ENCODE measurements around the gene RSPO3. TPM values are rescaled to one million over a fixed set of nuclear protein-coding genes. Genes with fewer than 3 reads are reported as not detected.

The RSPO3 gene
- total and polyA plus RNA-seq, 2 of the 4 experiments (the other 2 are of a cell fraction): not detected

GRCh38 chr6:127131275-127131674 lies 12.8 kb downstream of the RSPO3 start:
- WGBS, 2 experiments (ENCODE audit: extremely low coverage in 2 of 2, insufficient read length in 1 of 2): 67% methylated on average over 1 of the region's 3 CpGs; no CpG with 5 or more reads in 1 of the 2 experiments
- Histone ChIP-seq H3K14ac (replicated peaks; ENCODE audit: low read depth, low read length) (no peak overlapping the region), H2BK20ac (ENCODE audit: low read depth, low read length) (no peak overlapping the region), H3K4ac (ENCODE audit: low read depth, low read length) (no peak overlapping the region), H2AK9ac (replicated peaks; ENCODE audit: low read depth, low read length, poor library complexity) (no peak overlapping the region), H3K56ac (ENCODE audit: extremely low read depth, insufficient read depth, low read length) (no peak overlapping the region), H3K18ac (ENCODE audit: low read depth, low read length) (no peak overlapping the region), H3K9me1 (ENCODE audit: insufficient read depth, low read length) (no peaks in the 10 kb centered on the region), H3K23ac (ENCODE audit: low read depth, low read length) (no peak overlapping the region), H3K4me3 (ENCODE audit: insufficient read depth, low read depth, low read length) (no peak overlapping the region), H3K4me2 (ENCODE audit: low read depth, low read length) (no peak overlapping the region), H2AK5ac (ENCODE audit: low read depth, low read length) (no peak overlapping the region), H4K91ac (ENCODE audit: insufficient read depth, low read depth, low read length) (no peak overlapping the region), H3K36me3 (ENCODE audit: control insufficient read depth, insufficient read depth, low read length) (no peaks in the 10 kb centered on the region), H3K4me1 (ENCODE audit: control insufficient read depth, insufficient read depth, low read length) (no peaks in the 10 kb centered on the region), H2BK5ac (ENCODE audit: low read depth, low read length, poor library complexity, severe bottlenecking) (no peak overlapping the region), H3K9me3 (ENCODE audit: control insufficient read depth, insufficient read depth, low read length) (no peaks in the 10 kb centered on the region), H3K27ac (ENCODE audit: insufficient read depth, low read length) (no peak overlapping the region), H3K9ac (ENCODE audit: low read depth, low read length) (no peak overlapping the region), H4K8ac (ENCODE audit: low read depth in 2 of 2, low read length in 2 of 2) (no peak overlapping the region), H4K5ac (ENCODE audit: low read depth, low read length) (no peak overlapping the region), H2BK15ac (ENCODE audit: low read depth, low read length) (no peak overlapping the region), H3K27me3 (ENCODE audit: control insufficient read depth, insufficient read depth, low read length) (peaks cover 8% of the 10 kb centered on the region), H2AFZ (replicated peaks; ENCODE audit: low read length, poor library complexity) (no peak overlapping the region), H4K20me1 (ENCODE audit: insufficient read depth, low read length) (no peaks in the 10 kb centered on the region), H3K79me1 (ENCODE audit: low read depth in 1 of 2, low read length in 2 of 2) (no peaks in the 10 kb centered on the region), H2BK120ac (ENCODE audit: low read depth, low read length) (no peak overlapping the region)
- DNase-seq (no peak), ATAC-seq (ENCODE audit: low read depth) (no peak)
- BruUV-seq (replicated peaks): no TSS peak
- dilution Hi-C loops (cut with HindIII; ENCODE audit: low sequenced_read_pairs, unreplicated experiment): no loop called here
- intact Hi-C loops (cut with micrococcal nuclease): no loop called here
- in situ Hi-C loops (cut with MboI; ENCODE audit: low sequenced_read_pairs): no loop called here
- ChIA-PET POLR2A (ENCODE audit: unreplicated experiment) (no interaction called here), CTCF (no interaction called here)
- no peak for TF ChIP-seq FOS (IDR thresholded peaks at IDR 0.05; ENCODE audit: low read depth, low read length)
- TF ChIP-seq CTCF (conservative IDR thresholded peaks at IDR 0.05; ENCODE audit: low read depth, low read length): no peak
- TF ChIP-seq MAZ (IDR thresholded peaks at IDR 0.05; ENCODE audit: borderline replicate concordance, low read depth, low read length): no peak
- no peak for TF ChIP-seq MXI1 (IDR thresholded peaks at IDR 0.05; ENCODE audit: borderline replicate concordance, low read depth, low read length)
- no peak for TF ChIP-seq NFE2L2 (IDR thresholded peaks at IDR 0.05; ENCODE audit: low read depth, low read length)
- no peak for TF ChIP-seq CHD1 (IDR thresholded peaks at IDR 0.05; ENCODE audit: low read depth, low read length)
- TF ChIP-seq POLR2A (IDR thresholded peaks at IDR 0.05; ENCODE audit: low read depth, low read length): no peak
- TF ChIP-seq RFX5 (IDR thresholded peaks at IDR 0.05; ENCODE audit: low read depth, low read length): no peak
- no peak for TF ChIP-seq MAFK (IDR thresholded peaks at IDR 0.05; ENCODE audit: low read depth, low read length)
- no peak for TF ChIP-seq USF2 (IDR thresholded peaks at IDR 0.05; ENCODE audit: low read depth, low read length)
- no peak for TF ChIP-seq SMC3 (IDR thresholded peaks at IDR 0.05; ENCODE audit: low read depth, low read length)

Data from IMR-90 (cell line).